Neural cell (in vitro differentiated cells): ENCODE measurements around the gene LFNG.

Experiments used
- CTCF ChIP-seq: fragments of 450-650 bp; IDR thresholded peaks from 2 replicates; pipeline ENCODE4 v1.5.1; 2014; ENCODE audit warnings: antibody characterized with exemption, mild to moderate bottlenecking, moderate library complexity; ENCODE audit not compliant: poor library complexity, severe bottlenecking
- EP300 ChIP-seq: fragments of 450-650 bp; conservative IDR thresholded peaks from 2 replicates; pipeline ENCODE4 v1.6.1; 2014; ENCODE audit warnings: antibody characterized with exemption, mild to moderate bottlenecking, moderate library complexity; ENCODE audit not compliant: poor library complexity, severe bottlenecking
- EZH2 ChIP-seq: fragments of 200-600, 300-800 bp; shearing (Covaris generic), sonication (generic); IDR thresholded peaks from 2 replicates; pipeline ENCODE4 v1.6.1; 2014; ENCODE audit warnings: antibody characterized with exemption, low read length, borderline replicate concordance, mild to moderate bottlenecking; ENCODE audit not compliant: insufficient read depth, poor library complexity, severe bottlenecking
- MXI1 ChIP-seq: fragments of 450-650 bp; conservative IDR thresholded peaks from 2 replicates; pipeline ENCODE4 v1.6.1; 2014; ENCODE audit warnings: antibody characterized with exemption, mild to moderate bottlenecking; ENCODE audit not compliant: poor library complexity, severe bottlenecking
- POLR2AphosphoS5 ChIP-seq: IDR thresholded peaks from 2 replicates; pipeline ENCODE4 v1.6.1; 2012
- RAD21 ChIP-seq: fragments of 450-650 bp; conservative IDR thresholded peaks from 2 replicates; pipeline ENCODE4 v1.6.1; 2014; ENCODE audit warnings: antibody characterized with exemption, mild to moderate bottlenecking, moderate library complexity
- REST ChIP-seq: IDR thresholded peaks from 2 replicates; pipeline ENCODE4 v1.6.1; 2012; ENCODE audit warnings: borderline replicate concordance
- SMC3 ChIP-seq: fragments of 450-650 bp; conservative IDR thresholded peaks from 2 replicates; pipeline ENCODE4 v1.6.1; 2014; ENCODE audit warnings: antibody characterized with exemption, mild to moderate bottlenecking, moderate library complexity; ENCODE audit not compliant: poor library complexity
- TAF1 ChIP-seq: IDR thresholded peaks from 2 replicates; pipeline ENCODE4 v1.6.1; 2012; ENCODE audit warnings: low read depth

GRCh38 chr7:2504889-2505375, 14.6 kb upstream of the LFNG start:
- TF ChIP-seq CTCF (no peak), EP300 (no peak), MXI1 (no peak), RAD21 (no peak), EZH2 (no peak), TAF1 (no peak), REST (no peak), POLR2AphosphoS5 (no peak), SMC3 (no peak)
